HepG2 (cell line): ENCODE measurements around the gene KCNIP3. TPM values are rescaled to one million over a fixed set of nuclear protein-coding genes. Genes with fewer than 3 reads are reported as not detected.

Experiments used
- ATAC-seq: fragments of 200-7000 bp; cut with Tn5 transposase; 3 replicates; pipeline ENCODE4 v1.9.1; 2020; ENCODE audit warnings: mild to moderate bottlenecking, moderate library complexity
- BruUV-seq: library from RNA; stranded (reverse); fragments of 400-500 nt; replicated peaks from 2 replicates; lab custom pipeline; 2021; lab: Mats Ljungman, UMichigan
- CTCF ChIA-PET: fragments of 300-600 bp; formaldehyde crosslinking; extraction: SDS; loops from one replicate; lab custom pipeline; 2021; ENCODE audit warnings: low total read pairs, inconsistent platforms, low intra/inter-chr PET ratio; lab: Yijun Ruan, JAX
- POLR2A ChIA-PET: fragments of 350-600 bp; sonication (Branson Sonifier 250); formaldehyde crosslinking; loops from one replicate; lab custom pipeline; 2020; ENCODE audit warnings: antibody characterized with exemption, inconsistent platforms; lab: Yijun Ruan, JAX
- DNase-seq: peaks from one replicate; pipeline ENCODE4 v3.0.0-alpha.2; 2015; ENCODE audit warnings: low spot score
- FAIRE-seq: peaks from 3 replicates; lab custom pipeline; 2011; peaks lifted over from hg19 to GRCh38; lab: Jason Lieb, UNC
- H2AFZ ChIP-seq: one replicate; pipeline ENCODE4 v1.6.1; 2011; ENCODE audit warnings: low read length, inconsistent platforms
- H3K27ac ChIP-seq: fragments of 300-600 bp; 3 replicates; pipeline ENCODE4 v1.8.0; 2011; ENCODE audit warnings: mixed run types, mild to moderate bottlenecking, mixed read lengths, low read length, inconsistent platforms; ENCODE audit not compliant: insufficient read depth; ENCODE audit errors: extremely low read length
- H3K27me3 ChIP-seq, 2 experiments: fragments of 200-600 bp in 1 of 2; 2 replicates in 1 of 2; 3 replicates in 1 of 2; pipeline versions ENCODE4 v1.6.0 to v1.8.0; 2011; ENCODE audit warnings: low read length in 2 of 2, mild to moderate bottlenecking in 2 of 2, moderate library complexity in 2 of 2, inconsistent platforms in 1 of 2; ENCODE audit not compliant: insufficient read depth in 2 of 2, control insufficient read depth in 1 of 2
- H3K36me3 ChIP-seq, 2 experiments: fragments of 200-600 bp in 1 of 2; replicated peaks in 1 of 2; 2 replicates in 1 of 2; 3 replicates in 1 of 2; pipeline versions ENCODE4 v1.5.1 to v1.8.0; 2011; ENCODE audit warnings: low read length in 2 of 2, inconsistent platforms in 1 of 2; ENCODE audit not compliant: insufficient read depth in 2 of 2, control insufficient read depth in 1 of 2
- H3K4me1 ChIP-seq: 2 replicates; pipeline ENCODE4 v1.5.1; 2012; ENCODE audit warnings: low read length, inconsistent platforms; ENCODE audit not compliant: insufficient read depth
- H3K4me2 ChIP-seq: 2 replicates; pipeline ENCODE4 v1.6.0; 2011; ENCODE audit warnings: low read depth, low read length, inconsistent platforms
- H3K4me3 ChIP-seq, 3 experiments: fragments of 200-600 bp in 1 of 3; sonication (generic), shearing (Covaris generic) in 1 of 3; replicated peaks in 1 of 3; 2 replicates each; pipeline ENCODE4 v1.5.1; 2011 to 2016; ENCODE audit warnings: low read length in 3 of 3, inconsistent platforms in 2 of 3, low read depth in 2 of 3, mild to moderate bottlenecking in 2 of 3, control low read depth in 1 of 3, mixed read lengths in 1 of 3; ENCODE audit not compliant: insufficient read depth in 1 of 3
- H3K79me2 ChIP-seq: one replicate; pipeline ENCODE4 v1.6.1; 2011; ENCODE audit warnings: low read length, inconsistent platforms; ENCODE audit not compliant: insufficient read depth
- H3K9ac ChIP-seq: 2 replicates; pipeline ENCODE4 v1.6.0; 2011; ENCODE audit warnings: mild to moderate bottlenecking, low read depth, low read length, inconsistent platforms; ENCODE audit not compliant: insufficient read depth
- H3K9me3 ChIP-seq: 2 replicates; pipeline ENCODE4 v1.5.1; 2012; ENCODE audit warnings: mild to moderate bottlenecking, low read length
- H4K20me1 ChIP-seq: 2 replicates; pipeline ENCODE4 v1.6.0; 2011; ENCODE audit warnings: inconsistent platforms, mild to moderate bottlenecking, low read length, moderate library complexity; ENCODE audit not compliant: insufficient read depth
- AHDC1 ChIP-seq: sonication (generic); formaldehyde crosslinking; IDR thresholded peaks from 2 replicates; pipeline ENCODE4 v1.5.1; 2020; ENCODE audit warnings: mild to moderate bottlenecking, missing genetic modification reagents, borderline replicate concordance
- CBX2 ChIP-seq, 2 experiments: fragments of 200-600 bp in 1 of 2; sonication (generic); formaldehyde crosslinking in 1 of 2; IDR thresholded peaks; 2 replicates each; pipeline versions ENCODE4 v1.7.0 to v1.8.1; 2018 to 2022; ENCODE audit warnings: low read depth in 2 of 2, low read length in 1 of 2, mild to moderate bottlenecking in 1 of 2, missing genetic modification reagents in 1 of 2
- FLYWCH1 ChIP-seq: sonication (generic); formaldehyde crosslinking; IDR thresholded peaks from 2 replicates; pipeline ENCODE4 v1.8.1; 2023; ENCODE audit warnings: mild to moderate bottlenecking, missing genetic modification reagents
- MAFF ChIP-seq: IDR thresholded peaks from 2 replicates; pipeline ENCODE4 v1.6.1; 2011; ENCODE audit warnings: low read depth, low read length, improper control_type of control experiment
- MAFK ChIP-seq, 2 experiments: IDR thresholded peaks in 1 of 2; conservative IDR thresholded peaks in 1 of 2; 2 replicates each; pipeline ENCODE4 v1.6.1; 2011; ENCODE audit warnings: improper control_type of control experiment in 2 of 2, low read length in 2 of 2
- PHF8 ChIP-seq: sonication (generic); formaldehyde crosslinking; IDR thresholded peaks from 2 replicates; pipeline ENCODE4 v1.5.0; 2020; ENCODE audit warnings: missing genetic modification reagents
- POLR2G ChIP-seq: fragments of 200-400 bp; formaldehyde crosslinking; IDR thresholded peaks from 2 replicates; pipeline ENCODE4 v1.6.1; 2018; ENCODE audit warnings: mild to moderate bottlenecking, low read depth, low read length, moderate library complexity
- RFXANK ChIP-seq: IDR thresholded peaks from 2 replicates; pipeline ENCODE4 v1.6.1; 2016
- ZBTB39 ChIP-seq: sonication (generic); formaldehyde crosslinking; IDR thresholded peaks from 2 replicates; pipeline ENCODE4 v1.5.0; 2020; ENCODE audit warnings: missing genetic modification reagents
- ZNF44 ChIP-seq: sonication (generic); formaldehyde crosslinking; IDR thresholded peaks from 2 replicates; pipeline ENCODE4 v1.5.1; 2020; ENCODE audit warnings: mild to moderate bottlenecking, missing genetic modification reagents
- WGBS: methylation state at CpG from one replicate; pipeline ENCODE4 v1.1.6; 2017; ENCODE audit warnings: low lambda C conversion rate; 5-methylcytosine and 5-hydroxymethylcytosine counted together
- in situ Hi-C: cut with HindIII; loops from 2 replicates; pipeline ENCODE4 v1.10.0; 2017; ENCODE audit warnings: low pct_unique_long_range_greater_than_20kb; ENCODE audit not compliant: extremely low pct_ligation_motif_present
- intact Hi-C: fragments of 100-400 bp; cut with micrococcal nuclease; formaldehyde crosslinking; loops from one replicate; pipeline ENCODE4 v1.10.0; 2022; ENCODE audit not compliant: unreplicated experiment
- polyA plus RNA-seq, 8 experiments: library from polyadenylated mRNA; depleted of rRNA in 3 of 8; stranded (reverse) in 7 of 8; unstranded in 1 of 8; fragments of >200 nt; fragmentation: Illumina TruSeq in 4 of 8; extraction: Trizol in 4 of 8; gene quantifications; 2 replicates each; pipeline versions ENCODE4 v1.2.1 to v1.2.3, GENCODE V29; 2011 to 2016; ENCODE audit warnings: low read depth in 4 of 8, missing spikeins in 1 of 8, mixed read lengths in 1 of 8; ENCODE audit not compliant: insufficient read depth in 1 of 8
- total RNA-seq, 5 experiments: library from RNA; depleted of rRNA; stranded (reverse); fragments of >200 nt; fragmentation: Illumina TruSeq; extraction: Trizol; gene quantifications; 2 replicates each; pipeline ENCODE4 v1.2.3, GENCODE V29; 2016; ENCODE audit warnings: low read depth in 1 of 5

Gene KCNIP3
- total and polyA plus RNA-seq, 2 of the 13 experiments (the other 11 are each of a cell fraction or from before 2014, with no cell fraction given): not detected

GRCh38 chr2:95278051-95278471, 19.1 kb upstream of the KCNIP3 start:
- Histone ChIP-seq H3K4me1 (no peaks in the 10 kb centered on the region), H3K36me3 (no peaks in the 10 kb centered on the region), H3K27ac (no peak overlapping the region), H4K20me1 (no peaks in the 10 kb centered on the region), H3K9me3 (no peaks in the 10 kb centered on the region), H3K79me2 (no peaks in the 10 kb centered on the region), H3K4me2 (no peak overlapping the region), H3K27me3 (peaks cover 9 to 31% of the 10 kb centered on the region in 2 experiments; a peak in 4 of 5 replicates), H2AFZ (no peak overlapping the region), H3K9ac (no peak overlapping the region), H3K4me3 (no peak overlapping the region)
- whole genome bisulfite sequencing: 77% methylated on average over 7 of the region's 7 CpGs
- DNase-seq (no peak), ATAC-seq (no peak), FAIRE-seq (no peak)
- TF ChIP-seq MAFF (peak; percentile 49), PHF8 (no peak), ZBTB39 (CRISPR knock-in tag) (no peak), MAFK (conservative IDR thresholded peaks at IDR 0.05 in 1 of 2, IDR thresholded peaks at IDR 0.05 in 1 of 2; ENCODE audit: low read length in 2 of 2) (peak; percentile 66 to 73), POLR2G (no peak)
- BruUV-seq: no TSS peak
- intact Hi-C loops (no loop called here), in situ Hi-C loops (no loop called here)
- ChIA-PET POLR2A (no interaction called here), CTCF (no interaction called here)

- intact Hi-C loops: no loop called here
- H3K4me1 ChIP-seq: no peaks in the 10 kb centered on the region
- in situ Hi-C loops: no loop called here
These were observed 18.4 kb upstream of the KCNIP3 start for GRCh38 chr2:95278637-95279225.

More at GRCh38 chr2:95278637-95279225, 18.4 kb upstream of the KCNIP3 start:
- Histone ChIP-seq H3K27ac (no peak overlapping the region), H4K20me1 (no peaks in the 10 kb centered on the region), H3K36me3 (no peaks in the 10 kb centered on the region), H3K9ac (no peak overlapping the region), H3K4me2 (no peak overlapping the region), H3K27me3 (peaks cover 9 to 28% of the 10 kb centered on the region in 2 experiments; a peak in 4 of 5 replicates), H3K79me2 (no peaks in the 10 kb centered on the region)
- CTCF ChIA-PET: no interaction called here
- DNase-seq: no peak
- ATAC-seq: no peak
- TF ChIP-seq AHDC1 (CRISPR knock-in tag) (no peak), CBX2 (IDR thresholded peaks at IDR 0.05; ENCODE audit: low read depth, low read length) (no peak), CBX2 (CRISPR knock-in tag; IDR thresholded peaks at IDR 0.05; ENCODE audit: low read depth) (no peak), FLYWCH1 (no peak), ZNF44 (CRISPR knock-in tag) (no peak), RFXANK (CRISPR knock-in tag) (no peak)
- TF ChIP-seq, all 625 proteins: peak for 0
- no TSS peak for BruUV-seq
- WGBS: 18% methylated on average over 4 of the region's 12 CpGs
- FAIRE-seq: no peak
- Histone ChIP-seq H3K9me3 (no peaks in the 10 kb centered on the region), H2AFZ (no peak overlapping the region), H3K4me3 (no peak overlapping the region)
- POLR2A ChIA-PET: no interaction called here
